Ovary (tissue), 3 donors: ENCODE measurements around the gene STAB1.

Experiments
- POLR2A ChIP-seq: fragments of 450-650 bp; IDR thresholded peaks from one replicate; pipeline ENCODE4 v1.6.1; 2017; ENCODE audit warnings: antibody characterized with exemption, mild to moderate bottlenecking, moderate library complexity
- TF ChIP-seq, protein P1 (sequence below), 3 donors: fragments of 450-650 bp in 2 of 3; fragments of 200-600 bp in 1 of 3; IDR thresholded peaks; one replicate each; pipeline versions ENCODE4 v1.5.1 to v1.8.0; 2016 to 2022; ENCODE audit warnings: antibody characterized with exemption in 3 of 3, mild to moderate bottlenecking in 1 of 3
- donor health status: DM: no; HTN: no; CAD: no.

DNA sequence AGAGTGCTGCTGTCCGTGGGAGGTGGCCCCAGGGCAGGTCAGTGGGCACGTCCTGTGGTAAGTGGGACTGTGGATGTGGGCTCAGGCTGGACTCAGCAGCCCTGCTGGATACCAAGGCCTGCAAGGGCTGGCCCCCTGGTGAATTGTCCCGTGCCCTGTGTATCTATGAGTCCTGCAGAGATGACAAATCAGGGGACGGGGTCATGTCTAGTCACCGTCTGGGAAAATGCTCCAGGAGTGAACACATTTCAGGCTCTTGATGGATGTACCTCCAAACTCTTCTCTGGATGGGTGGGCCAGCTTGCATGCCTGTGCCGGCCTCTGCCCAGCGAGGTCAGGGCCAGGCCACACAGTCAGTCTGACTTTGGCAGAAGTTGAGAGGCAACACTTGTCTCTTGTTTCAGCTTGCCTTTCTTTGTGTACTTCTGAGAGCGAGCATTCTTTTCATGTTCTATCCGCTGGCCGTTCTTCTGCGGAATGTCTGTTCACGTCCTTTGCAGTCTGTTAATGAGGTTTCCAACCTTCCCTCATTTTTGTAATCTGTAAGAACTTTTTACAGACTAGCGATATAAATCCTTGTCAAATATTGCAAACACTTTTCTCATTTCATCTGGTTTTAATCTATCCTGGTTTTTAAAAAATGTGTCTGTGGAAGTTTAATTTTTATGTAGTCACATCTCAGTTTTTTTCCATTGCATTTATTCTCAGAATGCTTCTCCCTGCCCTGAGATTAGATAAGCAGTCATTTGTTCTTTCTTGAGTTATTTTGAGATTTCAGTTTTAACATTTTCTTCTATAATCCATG, 11.4 kb upstream of the STAB1 start:
- TF ChIP-seq, protein P1, sequence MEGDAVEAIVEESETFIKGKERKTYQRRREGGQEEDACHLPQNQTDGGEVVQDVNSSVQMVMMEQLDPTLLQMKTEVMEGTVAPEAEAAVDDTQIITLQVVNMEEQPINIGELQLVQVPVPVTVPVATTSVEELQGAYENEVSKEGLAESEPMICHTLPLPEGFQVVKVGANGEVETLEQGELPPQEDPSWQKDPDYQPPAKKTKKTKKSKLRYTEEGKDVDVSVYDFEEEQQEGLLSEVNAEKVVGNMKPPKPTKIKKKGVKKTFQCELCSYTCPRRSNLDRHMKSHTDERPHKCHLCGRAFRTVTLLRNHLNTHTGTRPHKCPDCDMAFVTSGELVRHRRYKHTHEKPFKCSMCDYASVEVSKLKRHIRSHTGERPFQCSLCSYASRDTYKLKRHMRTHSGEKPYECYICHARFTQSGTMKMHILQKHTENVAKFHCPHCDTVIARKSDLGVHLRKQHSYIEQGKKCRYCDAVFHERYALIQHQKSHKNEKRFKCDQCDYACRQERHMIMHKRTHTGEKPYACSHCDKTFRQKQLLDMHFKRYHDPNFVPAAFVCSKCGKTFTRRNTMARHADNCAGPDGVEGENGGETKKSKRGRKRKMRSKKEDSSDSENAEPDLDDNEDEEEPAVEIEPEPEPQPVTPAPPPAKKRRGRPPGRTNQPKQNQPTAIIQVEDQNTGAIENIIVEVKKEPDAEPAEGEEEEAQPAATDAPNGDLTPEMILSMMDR (IDR thresholded peaks at IDR 0.05), result no peak
- TF ChIP-seq POLR2A, result no peak
